ENCODE measurements around the gene FGF18. TPM values are rescaled to one million over a fixed set of nuclear protein-coding genes. Genes with fewer than 3 reads are reported as not detected.

FGF18 gene
- total RNA-seq, 1 donor from 2014 or later, result 6.9 TPM

GRCh38 chr5:171415115-171415730 is 4.2 kb upstream of the FGF18 start:
- no peak for DNase-seq (ENCODE audit: low spot score in 2 of 2)
- no peaks in the 10 kb centered on the region for H3K27me3 ChIP-seq
- intact Hi-C loops (cut with DNase I), result loop anchor here (5.0 to 10.0 kb wide), 5 partner anchors 250 to 770 kb away; partner anchors contain the start of genes FBXW11 and STK10

GRCh38 chr5:171416160-171417049 is 3.0 kb upstream of the FGF18 start:
- intact Hi-C loops (cut with DNase I), result loop anchor here (5.0 to 10.0 kb wide), 5 partner anchors 248 to 768 kb away; partner anchors contain the start of genes FBXW11 and STK10
- Histone ChIP-seq H3K36me3 (peaks cover 0 to 10% of the 10 kb centered on the region in 2 donors), H3K27me3 (no peaks in the 10 kb centered on the region), H3K4me1 (peaks cover 15% of the 10 kb centered on the region in 2 donors), H3K9me3 (no peaks in the 10 kb centered on the region), H3K27ac (no peak overlapping the region), H3K4me3 (no peak overlapping the region)
- no peak for TF ChIP-seq CTCF (IDR thresholded peaks at IDR 0.05)
- DNase-seq (ENCODE audit: low spot score in 2 of 2), result no peak

More at GRCh38 chr5:171415115-171415730, 4.2 kb upstream of the FGF18 start:
- TF ChIP-seq CTCF (IDR thresholded peaks at IDR 0.05), result no peak
- H3K27ac ChIP-seq, result no peak overlapping the region
- no peak overlapping the region for H3K4me3 ChIP-seq
- H3K4me1 ChIP-seq, result peaks cover 11 to 15% of the 10 kb centered on the region in 2 donors
- no peaks in the 10 kb centered on the region for H3K9me3 ChIP-seq
- H3K36me3 ChIP-seq, result peaks cover 0 to 10% of the 10 kb centered on the region in 2 donors

GRCh38 chr5:171418316-171418981 is 998 bp upstream of the FGF18 start:
- TF ChIP-seq CTCF (IDR thresholded peaks at IDR 0.05), result peak; percentile 93 to 99 (median 99)
- H3K27ac ChIP-seq, result no peak overlapping the region
- DNase-seq (ENCODE audit: low spot score in 2 of 2), result peak in 1 of 2 donors; percentile 84
- no peaks in the 10 kb centered on the region for H3K27me3 ChIP-seq
- H3K4me1 ChIP-seq, result peaks cover 14 to 15% of the 10 kb centered on the region in 2 donors
- peak overlapping the region; percentile 59 to 65 for H3K4me3 ChIP-seq
- peaks cover 0 to under 1% of the 10 kb centered on the region in 2 donors for H3K36me3 ChIP-seq
- H3K9me3 ChIP-seq, result no peaks in the 10 kb centered on the region
- intact Hi-C loops (cut with DNase I), result loop anchor here (1.0 to 10.0 kb wide), 6 partner anchors 246 to 766 kb away; partner anchors contain the start of genes FBXW11 and STK10

- no peaks in the 10 kb centered on the region for H3K36me3 ChIP-seq
Measured at GRCh38 chr5:171419688-171420430, 412 bp downstream of the FGF18 start.

More at GRCh38 chr5:171419688-171420430, 412 bp downstream of the FGF18 start:
- Histone ChIP-seq H3K27ac (no peak overlapping the region), H3K27me3 (no peaks in the 10 kb centered on the region), H3K4me3 (peak overlapping the region; percentile 59 to 65), H3K9me3 (no peaks in the 10 kb centered on the region), H3K4me1 (peaks cover 14 to 15% of the 10 kb centered on the region in 2 donors)
- TF ChIP-seq CTCF (IDR thresholded peaks at IDR 0.05), result no peak
- intact Hi-C loops (cut with DNase I), result loop anchor here (2.0 to 10.0 kb wide), 10 partner anchors 31 to 765 kb away; partner anchors contain the start of genes FBXW11 and STK10
- DNase-seq (ENCODE audit: low spot score in 2 of 2), result no peak
